ENCODE results near the gene CUX1. TPM values are rescaled to one million over a fixed set of nuclear protein-coding genes. Genes with fewer than 3 reads are reported as not detected.

Gene CUX1
- total RNA-seq, 2 donors from 2014 or later, result 42.0 to 47.5 TPM

DNA sequence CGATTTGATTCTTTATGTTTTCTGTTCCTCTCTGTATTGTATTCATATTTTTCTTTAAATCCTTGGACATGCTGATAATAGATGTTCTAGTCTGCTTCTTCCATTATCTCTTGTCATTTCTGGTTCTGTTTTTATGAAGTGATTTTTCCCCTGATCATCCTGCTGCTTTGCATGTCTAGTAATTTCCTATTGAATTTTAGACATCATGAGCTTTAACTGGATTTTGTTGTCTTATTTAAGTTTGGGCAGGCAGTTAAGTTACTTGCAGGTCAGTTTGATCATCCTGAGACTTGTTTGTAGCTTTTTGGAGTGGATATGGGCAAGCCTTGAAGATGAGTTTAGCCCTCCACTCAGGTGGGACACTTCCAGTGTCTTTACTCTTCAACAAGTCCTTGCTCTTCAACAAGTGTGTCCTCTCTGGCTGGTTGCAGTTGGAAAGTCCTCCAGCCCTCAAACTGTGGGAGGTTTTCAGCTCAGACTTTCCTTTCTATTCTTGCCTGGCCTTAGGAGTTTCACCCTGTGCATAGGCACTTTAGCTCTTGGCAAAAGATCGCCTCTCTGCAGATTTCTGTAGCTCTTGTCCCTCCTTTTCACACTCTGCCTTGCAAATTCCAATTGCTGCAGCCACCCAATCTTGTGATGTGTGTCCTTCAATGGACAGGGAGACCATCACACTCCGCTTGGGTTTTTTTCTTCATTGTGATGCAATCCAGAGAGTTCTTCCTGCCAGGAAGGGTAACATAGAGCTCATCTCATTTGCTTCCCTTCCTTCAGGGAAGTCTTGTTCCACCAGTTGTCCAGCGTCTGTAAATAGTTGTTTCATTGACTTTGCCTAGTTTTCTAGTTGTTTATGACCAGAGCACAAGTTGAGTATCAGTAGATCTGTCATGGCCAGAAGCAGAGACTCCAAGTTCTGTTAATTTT lies 272.0 kb downstream of the CUX1 start:
- intact Hi-C loops (cut with DNase I), result no loop called here
- H3K4me1 ChIP-seq, result no peaks in the 10 kb centered on the region
- TF ChIP-seq POLR2A (IDR thresholded peaks at IDR 0.05), result no peak
- TF ChIP-seq, protein P1, sequence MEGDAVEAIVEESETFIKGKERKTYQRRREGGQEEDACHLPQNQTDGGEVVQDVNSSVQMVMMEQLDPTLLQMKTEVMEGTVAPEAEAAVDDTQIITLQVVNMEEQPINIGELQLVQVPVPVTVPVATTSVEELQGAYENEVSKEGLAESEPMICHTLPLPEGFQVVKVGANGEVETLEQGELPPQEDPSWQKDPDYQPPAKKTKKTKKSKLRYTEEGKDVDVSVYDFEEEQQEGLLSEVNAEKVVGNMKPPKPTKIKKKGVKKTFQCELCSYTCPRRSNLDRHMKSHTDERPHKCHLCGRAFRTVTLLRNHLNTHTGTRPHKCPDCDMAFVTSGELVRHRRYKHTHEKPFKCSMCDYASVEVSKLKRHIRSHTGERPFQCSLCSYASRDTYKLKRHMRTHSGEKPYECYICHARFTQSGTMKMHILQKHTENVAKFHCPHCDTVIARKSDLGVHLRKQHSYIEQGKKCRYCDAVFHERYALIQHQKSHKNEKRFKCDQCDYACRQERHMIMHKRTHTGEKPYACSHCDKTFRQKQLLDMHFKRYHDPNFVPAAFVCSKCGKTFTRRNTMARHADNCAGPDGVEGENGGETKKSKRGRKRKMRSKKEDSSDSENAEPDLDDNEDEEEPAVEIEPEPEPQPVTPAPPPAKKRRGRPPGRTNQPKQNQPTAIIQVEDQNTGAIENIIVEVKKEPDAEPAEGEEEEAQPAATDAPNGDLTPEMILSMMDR (IDR thresholded peaks at IDR 0.05), result no peak
- H3K27me3 ChIP-seq, result no peaks in the 10 kb centered on the region
- ATAC-seq, result no peak
- no peak overlapping the region for H3K4me3 ChIP-seq
- WGBS, 2 donors, result 82 to 89% methylated on average over 4 of the region's 4 CpGs
- H3K9me3 ChIP-seq, result no peaks in the 10 kb centered on the region
- no peak overlapping the region for H3K27ac ChIP-seq
- no peaks in the 10 kb centered on the region for H3K36me3 ChIP-seq (replicated peaks in 1 of 2; ENCODE audit: insufficient read depth in 1 of 2, low read depth in 2 of 2)
- DNase-seq, result no peak

- DNase-seq (no peak), ATAC-seq (no peak)
- Histone ChIP-seq H3K27ac (no peak overlapping the region), H3K9me3 (no peaks in the 10 kb centered on the region), H3K4me3 (no peak overlapping the region), H3K27me3 (no peaks in the 10 kb centered on the region), H3K4me1 (no peaks in the 10 kb centered on the region), H3K36me3 (replicated peaks in 1 of 2; ENCODE audit: insufficient read depth in 1 of 2, low read depth in 2 of 2) (no peaks in the 10 kb centered on the region)
- TF ChIP-seq, protein P1 (IDR thresholded peaks at IDR 0.05), result no peak
- TF ChIP-seq POLR2A (IDR thresholded peaks at IDR 0.05), result no peak
- 83 to 91% methylated on average over 14 of the region's 14 CpGs for WGBS, 2 donors
- intact Hi-C loops (cut with DNase I), result no loop called here
Observed at GRCh38 chr7:102093599-102094315, 276.3 kb downstream of the CUX1 start.

DNA sequence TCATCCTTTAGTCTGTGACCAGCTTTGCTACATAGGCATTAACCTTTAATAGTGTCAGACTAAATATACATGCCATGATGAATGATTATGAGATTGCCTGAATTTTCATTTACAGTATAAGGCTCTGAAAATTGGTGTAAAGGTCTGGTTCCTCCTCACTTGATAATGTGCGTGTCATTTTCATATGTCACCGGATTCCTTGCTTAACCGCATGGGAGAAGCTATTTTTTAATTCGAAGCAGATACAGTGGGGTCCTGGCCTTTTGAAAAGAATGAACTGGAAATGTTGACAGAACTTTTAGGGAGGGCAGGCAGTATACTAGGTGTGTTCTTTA lies 276.9 kb downstream of the CUX1 start:
- ATAC-seq (no peak), DNase-seq (no peak)
- no peaks in the 10 kb centered on the region for H3K27me3 ChIP-seq
- H3K9me3 ChIP-seq, result no peaks in the 10 kb centered on the region
- H3K27ac ChIP-seq, result no peak overlapping the region
- no peak for TF ChIP-seq POLR2A (IDR thresholded peaks at IDR 0.05)
- TF ChIP-seq, protein P1 (IDR thresholded peaks at IDR 0.05), result no peak
- no peak overlapping the region for H3K4me3 ChIP-seq
- no peaks in the 10 kb centered on the region for H3K36me3 ChIP-seq (replicated peaks in 1 of 2; ENCODE audit: insufficient read depth in 1 of 2, low read depth in 2 of 2)
- WGBS, 2 donors, result 90 to 94% methylated on average over 4 of the region's 4 CpGs
- intact Hi-C loops (cut with DNase I), result no loop called here
- no peaks in the 10 kb centered on the region for H3K4me1 ChIP-seq

- Histone ChIP-seq H3K4me3 (no peak overlapping the region), H3K4me1 (no peaks in the 10 kb centered on the region), H3K27ac (no peak overlapping the region), H3K9me3 (no peaks in the 10 kb centered on the region), H3K27me3 (no peaks in the 10 kb centered on the region), H3K36me3 (replicated peaks in 1 of 2; ENCODE audit: insufficient read depth in 1 of 2, low read depth in 2 of 2) (no peaks in the 10 kb centered on the region)
- WGBS, 2 donors, result 93 to 96% methylated on average over 16 of the region's 16 CpGs
- ATAC-seq, result no peak
- TF ChIP-seq POLR2A (IDR thresholded peaks at IDR 0.05), result no peak
- TF ChIP-seq, protein P1 (IDR thresholded peaks at IDR 0.05), result no peak
- DNase-seq, result no peak
- intact Hi-C loops (cut with DNase I), result no loop called here
Observed at GRCh38 chr7:102095321-102096011, 278.0 kb downstream of the CUX1 start.

Data from body of pancreas (tissue), 4 donors.